ENCODE data around the gene ACTL10.

- TF ChIP-seq EP300 (IDR thresholded peaks at IDR 0.05) (no peak), CTCF (IDR thresholded peaks at IDR 0.05) (no peak), POLR2AphosphoS5 (IDR thresholded peaks at IDR 0.05) (no peak), POLR2A (IDR thresholded peaks at IDR 0.05) (no peak)
These were observed 15.1 kb downstream of the ACTL10 start for GRCh38 chr20:33681728-33682353.

Measured in sigmoid colon (tissue), 4 donors.